NT2/D1 (cell line): ENCODE data around the gene SGCA.
A peak's percentile ranks its signal among the peaks of the same experiment; 100 is the strongest.

Experiments used
- DNase-seq: peaks from one replicate; pipeline ENCODE4 v3.0.0-alpha.2; 2011; ENCODE audit warnings: low read depth, low spot score
- H3K27me3 ChIP-seq: 2 replicates; pipeline ENCODE4 v1.6.0; 2011; ENCODE audit warnings: mild to moderate bottlenecking; ENCODE audit not compliant: insufficient read length, insufficient read depth
- H3K36me3 ChIP-seq: 2 replicates; pipeline ENCODE4 v1.6.1; 2011; ENCODE audit warnings: mild to moderate bottlenecking, low read length, mixed read lengths; ENCODE audit not compliant: insufficient read depth, insufficient read length
- H3K4me1 ChIP-seq: 2 replicates; pipeline ENCODE4 v1.5.1; 2011; ENCODE audit not compliant: insufficient read depth, insufficient read length
- H3K4me3 ChIP-seq: 2 replicates; pipeline ENCODE4 v1.5.1; 2011; ENCODE audit warnings: low read depth; ENCODE audit not compliant: insufficient read length
- H3K9ac ChIP-seq: 2 replicates; pipeline ENCODE4 v1.6.0; 2011; ENCODE audit warnings: low read depth; ENCODE audit not compliant: insufficient read length
- H3K9me3 ChIP-seq: 2 replicates; pipeline ENCODE4 v1.5.1; 2011; ENCODE audit warnings: mild to moderate bottlenecking, low read length; ENCODE audit not compliant: insufficient read depth
- SUZ12 ChIP-seq: IDR thresholded peaks from 2 replicates; pipeline ENCODE4 v1.6.1; 2011; ENCODE audit not compliant: insufficient read length, insufficient read depth; ENCODE audit errors: extremely low read depth
- YY1 ChIP-seq: IDR thresholded peaks from 2 replicates; pipeline ENCODE4 v1.6.1; 2011; ENCODE audit not compliant: insufficient read length, insufficient read depth
- ZNF274 ChIP-seq: IDR thresholded peaks from 2 replicates; pipeline ENCODE4 v1.6.1; 2011; ENCODE audit warnings: mild to moderate bottlenecking, low read depth, low read length

The SGCA gene

DNA sequence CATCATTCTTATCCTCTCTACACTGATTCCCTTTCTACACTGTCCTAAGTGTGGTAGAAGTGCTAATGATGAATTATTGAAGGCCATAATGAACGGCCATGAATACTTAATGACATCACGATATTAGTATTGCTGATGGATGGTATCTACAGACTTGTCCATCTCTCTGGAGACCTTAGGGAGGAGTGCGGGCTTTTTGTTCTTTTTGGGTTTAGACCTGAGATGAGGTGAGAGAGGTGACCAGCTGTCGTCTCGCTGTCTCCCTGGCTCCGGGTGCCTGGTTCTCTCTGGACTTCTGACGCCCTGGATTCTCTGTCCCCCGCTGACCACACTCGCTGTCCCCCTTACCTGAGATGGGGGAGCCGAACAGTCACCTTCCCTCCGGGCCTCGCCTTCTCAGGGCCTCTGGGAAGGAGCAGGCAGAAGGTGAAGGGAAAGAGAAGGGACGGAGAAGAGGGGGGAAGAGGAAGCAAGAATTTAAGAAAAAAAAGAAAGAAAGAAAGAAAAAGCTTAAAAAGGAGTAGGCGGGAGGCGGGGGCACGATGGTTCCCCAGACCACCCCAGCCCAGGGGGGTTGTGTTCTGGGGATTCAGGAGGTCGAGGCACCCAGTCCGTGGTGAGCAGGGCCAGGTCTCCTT is 17.1 kb downstream of the SGCA start:
- H3K27me3 ChIP-seq: no peaks in the 10 kb centered on the region
- H3K9me3 ChIP-seq: no peaks in the 10 kb centered on the region
- TF ChIP-seq YY1 (no peak), SUZ12 (no peak), ZNF274 (no peak)
- peaks cover 18% of the 10 kb centered on the region for H3K4me1 ChIP-seq
- H3K9ac ChIP-seq: peak overlapping the region; percentile 26
- peaks cover 44% of the 10 kb centered on the region for H3K36me3 ChIP-seq
- no peak for DNase-seq
- no peak overlapping the region for H3K4me3 ChIP-seq

DNA sequence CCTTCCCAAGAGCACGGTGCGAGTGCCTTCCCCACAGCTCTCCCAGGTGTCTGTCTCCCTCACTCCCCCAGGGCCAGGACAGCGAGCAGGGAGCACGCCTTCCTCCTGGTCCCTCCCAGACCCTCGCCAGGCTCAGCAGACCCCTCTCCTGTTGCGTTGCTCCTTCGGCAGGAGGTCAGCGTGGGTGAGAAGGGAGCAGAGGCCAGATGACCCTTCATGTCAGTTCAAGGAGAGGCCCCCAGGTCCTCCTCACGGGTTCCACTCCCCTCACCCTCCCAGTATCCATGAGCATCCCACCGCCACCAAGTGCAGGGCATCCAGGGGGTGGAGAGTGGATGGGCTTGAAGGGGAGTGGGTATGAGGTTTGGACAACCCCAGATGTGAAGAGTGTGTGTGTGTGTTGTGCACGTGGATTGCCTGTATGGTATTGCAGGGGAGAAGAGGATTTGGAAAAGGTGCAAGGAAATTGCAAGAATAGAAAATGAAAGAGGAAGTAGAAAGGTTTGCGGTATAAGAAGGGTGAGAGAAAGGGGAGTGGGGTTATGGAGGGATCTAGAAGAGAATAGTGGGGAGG is 17.7 kb downstream of the SGCA start:
- no peak overlapping the region for H3K4me3 ChIP-seq
- no peak for DNase-seq
- peaks cover 18% of the 10 kb centered on the region for H3K4me1 ChIP-seq

DNA sequence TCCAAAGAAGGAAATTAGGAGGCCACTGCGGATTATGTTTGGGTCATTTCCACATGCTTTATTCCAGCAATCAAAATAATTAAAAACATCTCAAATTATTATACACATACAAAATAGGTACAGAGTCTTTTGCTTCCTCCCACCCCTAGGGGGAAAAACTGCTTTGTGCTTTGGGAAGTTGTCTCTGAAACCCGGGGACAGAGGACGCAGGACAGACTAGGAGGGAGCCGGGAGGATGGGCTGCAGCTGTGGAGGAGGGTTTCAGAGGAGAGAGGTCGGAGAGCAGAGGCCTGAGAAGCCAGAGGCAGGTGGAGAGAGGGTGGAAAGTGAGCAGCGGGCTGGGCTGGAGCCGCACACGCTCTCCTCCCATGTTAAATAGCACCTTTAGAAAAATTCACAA is 18.3 kb downstream of the SGCA start:
- TF ChIP-seq ZNF274 (no peak), YY1 (no peak), SUZ12 (no peak)
- Histone ChIP-seq H3K9ac (no peak overlapping the region), H3K9me3 (no peaks in the 10 kb centered on the region), H3K4me3 (no peak overlapping the region), H3K4me1 (peaks cover 18% of the 10 kb centered on the region), H3K27me3 (no peaks in the 10 kb centered on the region), H3K36me3 (peaks cover 55% of the 10 kb centered on the region)
- DNase-seq: peak; percentile 11

More for the DNA sequence above, 17.7 kb downstream of the SGCA start:
- TF ChIP-seq SUZ12: no peak
- TF ChIP-seq YY1: no peak
- H3K9me3 ChIP-seq: no peaks in the 10 kb centered on the region
- H3K9ac ChIP-seq: peak overlapping the region; percentile 26
- H3K36me3 ChIP-seq: peaks cover 50% of the 10 kb centered on the region
- H3K27me3 ChIP-seq: no peaks in the 10 kb centered on the region

DNA sequence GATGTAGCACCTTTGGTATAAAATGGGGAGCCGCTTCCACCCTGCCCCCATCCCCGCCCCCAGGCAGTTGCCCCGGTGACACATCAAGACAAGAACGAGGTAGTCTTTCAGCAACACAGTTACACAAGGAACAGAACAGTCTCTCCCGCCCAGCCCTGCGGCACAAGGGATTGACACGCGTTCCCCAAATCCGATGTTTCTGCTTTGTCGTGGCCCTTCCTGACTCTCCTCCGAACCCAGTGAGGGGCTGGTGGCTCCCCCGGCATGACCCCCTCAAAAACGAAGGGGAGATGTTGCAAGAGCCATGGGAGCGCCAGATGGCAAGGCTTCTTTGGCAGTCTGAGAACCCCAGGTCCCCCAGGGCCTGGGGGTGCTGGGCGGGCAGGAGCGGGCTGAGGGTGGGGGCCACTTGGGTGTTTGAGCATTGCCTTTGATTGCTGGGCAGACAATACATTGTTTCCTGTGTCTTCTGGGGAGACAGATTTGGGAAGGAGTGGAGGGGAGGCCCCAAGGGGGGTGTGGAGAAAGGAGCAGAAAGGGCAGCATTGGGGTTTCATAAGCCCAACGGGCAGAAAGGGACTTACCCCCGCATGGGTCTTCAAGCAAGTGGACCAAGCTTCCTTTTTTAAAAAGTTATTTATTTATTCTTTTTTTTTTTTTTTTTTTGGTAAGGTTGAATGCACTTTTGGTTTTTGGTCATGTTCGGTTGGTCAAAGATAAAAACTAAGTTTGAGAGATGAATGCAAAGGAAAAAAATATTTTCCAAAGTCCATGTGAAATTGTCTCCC is 19.0 kb downstream of the SGCA start:
- no peak overlapping the region for H3K4me3 ChIP-seq
- H3K4me1 ChIP-seq: peaks cover 18% of the 10 kb centered on the region
- no peaks in the 10 kb centered on the region for H3K27me3 ChIP-seq
- no peak overlapping the region for H3K9ac ChIP-seq
- TF ChIP-seq SUZ12 (no peak), YY1 (no peak), ZNF274 (no peak)
- peaks cover 63% of the 10 kb centered on the region for H3K36me3 ChIP-seq
- DNase-seq: no peak
- H3K9me3 ChIP-seq: no peaks in the 10 kb centered on the region

DNA sequence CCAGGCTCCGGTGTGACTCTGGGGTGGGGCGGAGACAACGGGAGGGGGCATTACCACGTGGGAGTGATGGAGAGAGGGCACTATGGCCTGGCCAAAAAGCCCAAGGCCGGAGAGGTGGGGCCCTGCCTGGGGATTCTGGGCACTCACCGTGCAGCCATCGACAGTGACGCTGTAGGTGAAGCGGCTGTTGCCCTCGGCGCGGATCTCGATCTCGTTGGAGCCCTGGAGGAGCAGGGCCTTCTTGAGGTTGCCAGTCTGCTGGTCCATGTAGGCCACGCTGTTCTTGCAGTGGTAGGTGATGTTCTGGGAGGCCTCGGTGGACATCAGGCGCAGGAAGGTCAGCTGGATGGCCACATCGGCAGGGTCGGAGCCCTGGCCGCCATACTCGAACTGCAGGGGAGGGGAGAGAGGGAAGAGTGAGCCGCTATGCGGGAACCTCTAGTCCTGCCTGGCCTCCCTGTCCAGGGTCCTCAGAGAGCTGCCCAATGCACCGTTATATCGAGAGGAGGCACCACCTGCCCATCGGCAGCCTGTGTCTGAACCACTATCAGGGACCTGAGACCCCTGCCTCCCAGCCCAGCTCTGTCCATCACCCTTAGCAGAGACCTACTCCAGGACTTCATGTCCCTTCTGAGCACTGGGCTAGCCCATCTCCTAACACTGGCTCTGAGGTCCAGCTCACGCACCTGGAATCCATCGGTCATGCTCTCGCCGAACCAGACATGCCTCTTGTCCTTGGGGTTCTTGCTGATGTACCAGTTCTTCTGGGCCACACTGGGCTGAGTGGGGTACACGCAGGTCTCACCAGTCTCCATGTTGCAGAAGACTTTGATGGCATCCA is 20.0 kb downstream of the SGCA start:
- Histone ChIP-seq H3K36me3 (peaks cover 73% of the 10 kb centered on the region), H3K4me1 (peaks cover 18% of the 10 kb centered on the region), H3K27me3 (no peaks in the 10 kb centered on the region)

DNA sequence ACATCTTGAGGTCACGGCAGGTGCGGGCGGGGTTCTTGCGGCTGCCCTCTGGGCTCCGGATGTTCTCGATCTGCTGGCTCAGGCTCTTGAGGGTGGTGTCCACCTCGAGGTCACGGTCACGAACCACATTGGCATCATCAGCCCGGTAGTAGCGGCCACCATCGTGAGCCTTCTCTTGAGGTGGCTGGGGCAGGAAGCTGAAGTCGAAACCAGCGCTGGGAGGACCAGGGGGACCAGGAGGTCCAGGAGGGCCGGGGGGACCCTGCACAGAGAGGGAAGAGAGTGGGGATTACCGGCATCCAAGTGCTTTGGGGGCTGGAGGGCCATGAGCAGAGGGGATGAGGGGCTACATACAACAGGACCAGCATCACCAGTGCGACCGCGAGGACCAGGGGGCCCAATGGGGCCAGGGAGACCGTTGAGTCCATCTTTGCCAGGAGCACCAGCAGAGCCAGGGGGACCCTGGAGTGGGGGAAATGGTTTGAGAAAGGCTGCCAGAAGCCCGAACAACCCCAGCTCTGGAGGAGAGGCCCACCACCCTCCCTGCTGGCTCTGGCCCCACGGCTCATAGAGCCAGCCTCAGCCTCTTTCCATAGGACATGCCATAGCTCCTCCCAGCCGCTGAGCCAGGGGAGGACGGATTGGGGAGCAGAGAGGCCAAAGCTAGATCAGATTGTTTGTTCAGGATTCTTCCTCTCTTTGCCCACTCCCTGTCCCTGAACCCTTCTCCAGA is 21.0 kb downstream of the SGCA start:
- TF ChIP-seq YY1 (no peak), SUZ12 (no peak), ZNF274 (no peak)
- Histone ChIP-seq H3K27me3 (no peaks in the 10 kb centered on the region), H3K4me1 (peaks cover 13% of the 10 kb centered on the region), H3K4me3 (no peak overlapping the region), H3K36me3 (peaks cover 81% of the 10 kb centered on the region), H3K9ac (no peak overlapping the region), H3K9me3 (no peaks in the 10 kb centered on the region)
- DNase-seq: no peak

More for the DNA sequence above, 20.0 kb downstream of the SGCA start:
- no peak overlapping the region for H3K4me3 ChIP-seq
- H3K9me3 ChIP-seq: no peaks in the 10 kb centered on the region
- TF ChIP-seq ZNF274 (no peak), YY1 (no peak)
- DNase-seq: no peak
- H3K9ac ChIP-seq: no peak overlapping the region
